ENCODE measurements around the gene TNFAIP2. TPM values are rescaled to one million over a fixed set of nuclear protein-coding genes. Genes with fewer than 3 reads are reported as not detected.

Gene TNFAIP2
- total RNA-seq, 4 donors from 2014 or later = 25.1 to 76.3 (median 52.7) TPM

DNA sequence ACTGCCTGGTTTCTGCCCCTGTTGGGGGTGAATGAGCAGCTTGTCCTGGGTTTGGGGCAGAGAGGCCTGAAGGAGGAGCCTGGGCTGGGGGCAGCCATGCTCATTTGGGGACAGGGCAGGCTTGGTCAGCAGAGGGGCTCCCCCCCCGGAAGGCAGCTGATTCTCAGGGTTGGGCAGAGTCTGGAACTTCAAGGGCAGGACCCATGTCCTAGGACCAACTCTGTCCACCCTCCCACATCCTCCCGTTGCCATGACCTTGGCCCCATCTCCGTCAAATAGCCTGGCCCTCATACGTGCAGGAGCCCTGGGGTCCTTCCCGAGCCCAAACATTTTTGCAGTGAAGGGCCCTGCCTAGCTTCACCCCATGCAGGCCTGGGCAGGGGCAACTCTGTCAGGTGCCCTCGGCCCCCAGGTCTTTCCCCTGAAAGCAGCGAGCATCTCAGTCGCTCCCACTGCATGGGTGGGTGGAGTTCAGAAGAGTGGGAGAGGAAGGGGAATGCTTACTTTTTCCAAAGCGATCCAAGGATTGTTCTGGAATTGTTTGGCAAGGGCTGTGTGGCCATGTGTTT lies 32.6 kb downstream of the TNFAIP2 start:
- in situ Hi-C loops (cut with MboI; ENCODE audit: low pct_ligation_motif_present in 1 of 4, low pct_unique_long_range_greater_than_20kb in 1 of 4, low sequenced_read_pairs in 3 of 4) = no loop called here
- no peak overlapping the region for H3K4me3 ChIP-seq
- no peak for DNase-seq
- H3K27ac ChIP-seq = no peak overlapping the region
- intact Hi-C loops (cut with DNase I; ENCODE audit: low total_unique reads) = no loop called here
- 82% methylated on average over 9 of the region's 9 CpGs; no CpG with 5 or more reads in 1 of the 2 donors for WGBS, 2 donors (ENCODE audit: low coverage in 1 of 2)
- TF ChIP-seq POLR2AphosphoS5 (IDR thresholded peaks at IDR 0.05) (no peak), EP300 (IDR thresholded peaks at IDR 0.05; ENCODE audit: low read depth) (no peak), POLR2A (IDR thresholded peaks at IDR 0.05) (no peak)
- TF ChIP-seq, protein P1, sequence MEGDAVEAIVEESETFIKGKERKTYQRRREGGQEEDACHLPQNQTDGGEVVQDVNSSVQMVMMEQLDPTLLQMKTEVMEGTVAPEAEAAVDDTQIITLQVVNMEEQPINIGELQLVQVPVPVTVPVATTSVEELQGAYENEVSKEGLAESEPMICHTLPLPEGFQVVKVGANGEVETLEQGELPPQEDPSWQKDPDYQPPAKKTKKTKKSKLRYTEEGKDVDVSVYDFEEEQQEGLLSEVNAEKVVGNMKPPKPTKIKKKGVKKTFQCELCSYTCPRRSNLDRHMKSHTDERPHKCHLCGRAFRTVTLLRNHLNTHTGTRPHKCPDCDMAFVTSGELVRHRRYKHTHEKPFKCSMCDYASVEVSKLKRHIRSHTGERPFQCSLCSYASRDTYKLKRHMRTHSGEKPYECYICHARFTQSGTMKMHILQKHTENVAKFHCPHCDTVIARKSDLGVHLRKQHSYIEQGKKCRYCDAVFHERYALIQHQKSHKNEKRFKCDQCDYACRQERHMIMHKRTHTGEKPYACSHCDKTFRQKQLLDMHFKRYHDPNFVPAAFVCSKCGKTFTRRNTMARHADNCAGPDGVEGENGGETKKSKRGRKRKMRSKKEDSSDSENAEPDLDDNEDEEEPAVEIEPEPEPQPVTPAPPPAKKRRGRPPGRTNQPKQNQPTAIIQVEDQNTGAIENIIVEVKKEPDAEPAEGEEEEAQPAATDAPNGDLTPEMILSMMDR (IDR thresholded peaks at IDR 0.05) = no peak
- H3K27me3 ChIP-seq = no peaks in the 10 kb centered on the region
- H3K9me3 ChIP-seq = no peaks in the 10 kb centered on the region
- no peaks in the 10 kb centered on the region for H3K36me3 ChIP-seq
- H3K4me1 ChIP-seq = no peaks in the 10 kb centered on the region

DNA sequence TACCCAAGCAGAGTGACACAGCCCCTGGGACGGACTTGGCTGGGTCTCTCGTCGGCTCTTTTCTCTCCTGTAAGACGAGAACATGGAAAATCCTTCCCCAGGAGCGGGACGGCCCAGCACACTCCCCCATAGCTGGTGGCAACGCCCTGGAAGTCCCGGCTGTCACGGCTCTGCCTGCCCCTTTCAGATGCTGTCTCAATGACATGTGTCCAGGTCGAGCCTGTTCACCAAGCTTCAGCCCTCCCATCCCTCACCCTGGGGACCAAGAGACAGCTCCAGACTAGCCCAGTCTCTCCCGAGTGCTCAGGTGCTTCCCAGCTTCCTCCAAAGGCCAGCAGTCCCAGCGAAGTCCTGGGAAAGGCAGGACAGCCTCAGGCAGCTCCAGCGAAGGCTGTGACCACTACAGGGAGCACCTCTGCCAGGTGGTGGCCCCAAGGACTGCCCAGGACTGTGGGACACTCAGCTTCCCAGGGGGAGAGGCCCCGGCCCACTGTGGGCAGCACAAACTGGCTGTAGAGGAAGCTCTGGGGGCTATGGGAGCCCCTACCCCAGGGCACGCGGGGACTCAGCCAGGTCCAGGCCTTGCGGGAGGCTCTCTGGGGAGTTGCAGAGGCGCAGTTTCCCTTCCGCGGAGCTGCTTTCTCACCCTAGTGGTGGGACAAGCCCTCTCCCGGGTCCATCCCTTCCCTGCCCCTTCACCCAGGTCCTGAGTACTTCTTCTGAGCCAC lies 33.6 kb downstream of the TNFAIP2 start:
- no peaks in the 10 kb centered on the region for H3K36me3 ChIP-seq
- H3K9me3 ChIP-seq = no peaks in the 10 kb centered on the region
- in situ Hi-C loops (cut with MboI; ENCODE audit: low pct_ligation_motif_present in 1 of 4, low pct_unique_long_range_greater_than_20kb in 1 of 4, low sequenced_read_pairs in 3 of 4) = no loop called here
- DNase-seq = no peak
- no peak overlapping the region for H3K27ac ChIP-seq
- intact Hi-C loops (cut with DNase I; ENCODE audit: low total_unique reads) = no loop called here
- 65% methylated on average over 20 of the region's 21 CpGs; no CpG with 5 or more reads in 1 of the 2 donors for WGBS, 2 donors (ENCODE audit: low coverage in 1 of 2)
- no peak for TF ChIP-seq POLR2AphosphoS5 (IDR thresholded peaks at IDR 0.05)
- TF ChIP-seq, protein P1 (IDR thresholded peaks at IDR 0.05) = no peak
- TF ChIP-seq POLR2A (IDR thresholded peaks at IDR 0.05) = no peak
- no peak for TF ChIP-seq EP300 (IDR thresholded peaks at IDR 0.05; ENCODE audit: low read depth)
- no peaks in the 10 kb centered on the region for H3K27me3 ChIP-seq
- H3K4me1 ChIP-seq = no peaks in the 10 kb centered on the region
- H3K4me3 ChIP-seq = no peak overlapping the region

DNA sequence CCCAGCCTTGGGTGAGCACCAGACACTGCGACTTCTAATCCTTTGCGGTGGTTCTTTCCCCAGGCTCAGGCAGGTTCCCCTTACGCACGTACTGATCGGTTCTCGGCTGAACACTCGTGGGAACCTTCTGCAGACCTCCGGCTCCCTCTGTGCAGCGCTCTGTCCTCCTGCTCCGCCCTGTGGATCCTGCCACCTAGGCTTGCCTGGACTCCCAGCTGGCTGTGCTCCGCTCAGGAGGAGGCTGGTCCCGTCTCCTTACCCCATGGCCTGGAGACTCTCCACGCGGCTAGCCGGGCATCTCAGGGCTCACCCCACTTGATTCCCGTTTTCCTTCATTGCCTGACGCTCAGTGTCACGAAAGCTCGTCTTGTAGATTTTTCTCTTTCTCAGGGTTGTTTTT lies 34.7 kb downstream of the TNFAIP2 start:
- Histone ChIP-seq H3K36me3 (no peaks in the 10 kb centered on the region), H3K27ac (no peak overlapping the region), H3K9me3 (no peaks in the 10 kb centered on the region), H3K4me3 (no peak overlapping the region), H3K27me3 (no peaks in the 10 kb centered on the region), H3K4me1 (no peaks in the 10 kb centered on the region)
- no peak for TF ChIP-seq POLR2AphosphoS5 (IDR thresholded peaks at IDR 0.05)
- TF ChIP-seq, protein P1 (IDR thresholded peaks at IDR 0.05) = no peak
- TF ChIP-seq EP300 (IDR thresholded peaks at IDR 0.05; ENCODE audit: low read depth) = no peak
- in situ Hi-C loops (cut with MboI; ENCODE audit: low pct_ligation_motif_present in 1 of 4, low pct_unique_long_range_greater_than_20kb in 1 of 4, low sequenced_read_pairs in 3 of 4) = no loop called here
- WGBS, 2 donors (ENCODE audit: low coverage in 1 of 2) = 86 to 91% methylated on average over 12 to 19 of the region's 19 CpGs
- no peak for DNase-seq
- intact Hi-C loops (cut with DNase I; ENCODE audit: low total_unique reads) = no loop called here

DNA sequence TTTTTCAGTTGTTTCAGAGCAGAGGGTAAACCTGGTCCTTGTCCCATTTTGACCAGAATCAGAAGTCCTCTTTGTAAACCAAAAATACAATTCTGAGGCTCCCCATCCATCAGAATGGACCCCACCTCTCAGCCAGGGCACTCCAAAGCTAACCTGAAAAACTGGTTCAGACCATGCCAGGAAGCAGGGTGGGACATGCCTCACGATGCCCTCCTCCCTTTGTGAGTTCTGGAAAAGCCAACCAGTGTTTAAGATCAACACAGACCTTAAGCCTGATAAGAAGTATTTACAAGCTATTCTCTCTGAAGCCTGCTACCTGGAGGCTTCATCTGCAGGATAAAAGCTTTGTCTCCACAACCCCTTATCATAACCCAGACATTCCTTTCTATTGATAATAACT lies 35.4 kb downstream of the TNFAIP2 start:
- TF ChIP-seq, protein P1 (IDR thresholded peaks at IDR 0.05) = no peak
- TF ChIP-seq EP300 (IDR thresholded peaks at IDR 0.05; ENCODE audit: low read depth) (no peak), POLR2AphosphoS5 (IDR thresholded peaks at IDR 0.05) (no peak), POLR2A (IDR thresholded peaks at IDR 0.05) (no peak)
- H3K27ac ChIP-seq = no peak overlapping the region
- no peaks in the 10 kb centered on the region for H3K27me3 ChIP-seq
- intact Hi-C loops (cut with DNase I; ENCODE audit: low total_unique reads) = no loop called here
- H3K4me3 ChIP-seq = no peak overlapping the region
- in situ Hi-C loops (cut with MboI; ENCODE audit: low pct_ligation_motif_present in 1 of 4, low pct_unique_long_range_greater_than_20kb in 1 of 4, low sequenced_read_pairs in 3 of 4) = no loop called here
- H3K36me3 ChIP-seq = no peaks in the 10 kb centered on the region
- 33% methylated on average over 1 of the region's 1 CpG; no CpG with 5 or more reads in 1 of the 2 donors for WGBS, 2 donors (ENCODE audit: low coverage in 1 of 2)
- DNase-seq = no peak
- H3K4me1 ChIP-seq = no peaks in the 10 kb centered on the region
- no peaks in the 10 kb centered on the region for H3K9me3 ChIP-seq

Data from transverse colon (tissue), 4 donors.